ENCODE data around the gene GPC6. TPM values are rescaled to one million over a fixed set of nuclear protein-coding genes. Genes with fewer than 3 reads are reported as not detected.

The GPC6 gene
- polyA plus RNA-seq, 2 of the 4 experiments (the other 2 are of a cell fraction): 8.0 to 14.4 TPM

GRCh38 chr13:93872376-93872775 is 645.8 kb downstream of the GPC6 start:
- Histone ChIP-seq H3K27ac (no peak overlapping the region), H3K9me3 (no peaks in the 10 kb centered on the region), H3K4me2 (no peak overlapping the region), H3K4me3 (no peak overlapping the region), H3K4me1 (no peaks in the 10 kb centered on the region)
- POLR2A ChIA-PET: no interaction called here
- TF ChIP-seq HES2 (IDR thresholded peaks at IDR 0.05): no peak
- no peak for TF ChIP-seq MAX (IDR thresholded peaks at IDR 0.05)
- TF ChIP-seq CEBPB (IDR thresholded peaks at IDR 0.05): no peak
- TF ChIP-seq HOXA7 (CRISPR knock-in tag; IDR thresholded peaks at IDR 0.05): no peak
- no peak for TF ChIP-seq POLR2AphosphoS2 (conservative IDR thresholded peaks at IDR 0.05; ENCODE audit: low read length)
- peak; percentile 53; the same call in 1 of the 2 replicates for TF ChIP-seq REST (IDR thresholded peaks at IDR 0.05)
- FAIRE-seq (no peak), ATAC-seq (no peak), DNase-seq (ENCODE audit: low read depth in 1 of 2, low spot score in 1 of 2) (no peak)
- WGBS (ENCODE audit: missing lambda C conversion rate): 67% methylated on average over 2 of the region's 2 CpGs
- CTCF ChIA-PET: no interaction called here

GRCh38 chr13:93872786-93873347 is 646.3 kb downstream of the GPC6 start:
- ChIA-PET POLR2A (no interaction called here), CTCF (no interaction called here)
- 34% methylated on average over 2 of the region's 2 CpGs for WGBS (ENCODE audit: missing lambda C conversion rate)
- Histone ChIP-seq H3K4me2 (no peak overlapping the region), H3K27ac (no peak overlapping the region), H3K4me3 (no peak overlapping the region), H3K4me1 (no peaks in the 10 kb centered on the region), H3K9me3 (no peaks in the 10 kb centered on the region)
- DNase-seq (ENCODE audit: low read depth in 1 of 2, low spot score in 1 of 2) (no peak), ATAC-seq (no peak), FAIRE-seq (no peak)
- TF ChIP-seq MAX (IDR thresholded peaks at IDR 0.05): no peak
- TF ChIP-seq HES2 (IDR thresholded peaks at IDR 0.05): no peak
- no peak for TF ChIP-seq RFX5 (IDR thresholded peaks at IDR 0.05)
- TF ChIP-seq FOXS1 (CRISPR knock-in tag; IDR thresholded peaks at IDR 0.05): no peak
- TF ChIP-seq NPAS2 (CRISPR knock-in tag; IDR thresholded peaks at IDR 0.05; ENCODE audit: borderline replicate concordance): no peak
- TF ChIP-seq RAD21 (conservative IDR thresholded peaks at IDR 0.05 in 1 of 2, IDR thresholded peaks at IDR 0.05 in 1 of 2): no peak

- POLR2A ChIA-PET: no interaction called here
- WGBS (ENCODE audit: missing lambda C conversion rate): 100% methylated on average over 1 of the region's 1 CpG
- no peak for TF ChIP-seq RARB (CRISPR knock-in tag; IDR thresholded peaks at IDR 0.05)
- no peak for TF ChIP-seq NFE2L2 (conservative IDR thresholded peaks at IDR 0.05; ENCODE audit: low read length)
- TF ChIP-seq ESRRA (IDR thresholded peaks at IDR 0.05; ENCODE audit: borderline replicate concordance, low read length): no peak
- no peak for TF ChIP-seq PBX3 (IDR thresholded peaks at IDR 0.05)
- no peak for TF ChIP-seq TP53 (CRISPR knock-in tag; IDR thresholded peaks at IDR 0.05)
- no peak for TF ChIP-seq HDAC2 (IDR thresholded peaks at IDR 0.05)
- TF ChIP-seq NPAS2 (CRISPR knock-in tag; IDR thresholded peaks at IDR 0.05; ENCODE audit: borderline replicate concordance): no peak
- TF ChIP-seq POLR2A (IDR thresholded peaks at IDR 0.05; ENCODE audit: low read length): no peak
- TF ChIP-seq CTCF (IDR thresholded peaks at IDR 0.05): no peak
- no peak for TF ChIP-seq RNF2 (IDR thresholded peaks at IDR 0.05; ENCODE audit: borderline replicate concordance, low read depth)
- TF ChIP-seq CBX8 (IDR thresholded peaks at IDR 0.05): no peak
- TF ChIP-seq FOSL2 (IDR thresholded peaks at IDR 0.05): no peak
- no peak for TF ChIP-seq FOSL2 (CRISPR knock-in tag; IDR thresholded peaks at IDR 0.05)
- no peak for TF ChIP-seq POLR2AphosphoS2 (conservative IDR thresholded peaks at IDR 0.05; ENCODE audit: low read length)
- no peak for TF ChIP-seq ZSCAN20 (CRISPR knock-in tag; IDR thresholded peaks at IDR 0.05)
- no peak for TF ChIP-seq SMC3 (IDR thresholded peaks at IDR 0.05)
- no peak for TF ChIP-seq EHF (CRISPR knock-in tag; IDR thresholded peaks at IDR 0.05)
- TF ChIP-seq E2F6 (IDR thresholded peaks at IDR 0.05; ENCODE audit: borderline replicate concordance, low read depth): no peak
- TF ChIP-seq CEBPB (IDR thresholded peaks at IDR 0.05): no peak
- TF ChIP-seq MAX (IDR thresholded peaks at IDR 0.05): no peak
- TF ChIP-seq RAD21 (conservative IDR thresholded peaks at IDR 0.05 in 1 of 2, IDR thresholded peaks at IDR 0.05 in 1 of 2): no peak
- H3K27ac ChIP-seq: no peak overlapping the region
- DNase-seq (ENCODE audit: low read depth in 1 of 2, low spot score in 1 of 2) (no peak), ATAC-seq (no peak), FAIRE-seq (no peak)
- CTCF ChIA-PET: no interaction called here
- H3K4me1 ChIP-seq: no peaks in the 10 kb centered on the region
- H3K4me3 ChIP-seq: no peak overlapping the region
- H3K9me3 ChIP-seq: no peaks in the 10 kb centered on the region
- H3K4me2 ChIP-seq: no peak overlapping the region
Measured at GRCh38 chr13:93875547-93875946, 648.9 kb downstream of the GPC6 start.

Measured in A549 (cell line).